HG03103 (cell line): ENCODE results near the gene PSMD11.
A peak's percentile ranks its signal among the peaks of the same experiment; 100 is the strongest.
"Not testable (repeated sequence)": the region's sequence is repeated elsewhere in the genome, so short reads cannot be mapped to it uniquely, and the experiment has no call there.

ENCODE experiments used
- ATAC-seq: cut with Tn5 transposase; IDR thresholded peaks from one replicate; pipeline ENCODE4 v1.9.1; 2021; ENCODE audit warnings: low read depth; ENCODE audit not compliant: unreplicated experiment

The PSMD11 gene

GRCh38 chr17:32444301-32445073 lies at the start of gene PSMD11:
Gene PSMD11, plus strand, starts transcription at chr17:32444510. Its CDS starts 14 bp downstream, at chr17:32444524.
- peak; percentile 81 for ATAC-seq

GRCh38 chr17:32396343-32396742 lies 48.0 kb upstream of the PSMD11 start:
- no peak for ATAC-seq

- no peak for ATAC-seq
These were observed 45.4 kb upstream of the PSMD11 start for GRCh38 chr17:32398946-32399345.

- not testable (repeated sequence) for ATAC-seq
These were observed 34.2 kb upstream of the PSMD11 start for GRCh38 chr17:32410085-32410484.

- no peak for ATAC-seq
These were observed 17.4 kb upstream of the PSMD11 start for GRCh38 chr17:32426894-32427293.

GRCh38 chr17:32429598-32429997 lies 14.7 kb upstream of the PSMD11 start:
- ATAC-seq = no peak

GRCh38 chr17:32440722-32441121 lies 3.6 kb upstream of the PSMD11 start:
- no peak for ATAC-seq

GRCh38 chr17:32441886-32442285 lies 2.4 kb upstream of the PSMD11 start:
- ATAC-seq = no peak

- ATAC-seq = no peak
These were observed 446 bp upstream of the PSMD11 start for GRCh38 chr17:32443827-32444300.

- no peak for ATAC-seq
These were observed 735 bp downstream of the PSMD11 start for GRCh38 chr17:32445074-32445415.

- no peak for ATAC-seq
These were observed 1.2 kb downstream of the PSMD11 start for GRCh38 chr17:32445497-32445896.

GRCh38 chr17:32445971-32446370 lies 1.7 kb downstream of the PSMD11 start:
- no peak for ATAC-seq

- ATAC-seq = no peak
These were observed 2.6 kb downstream of the PSMD11 start for GRCh38 chr17:32446949-32447348.

GRCh38 chr17:32449963-32450362 lies 5.7 kb downstream of the PSMD11 start:
- ATAC-seq = no peak

- ATAC-seq = not testable (repeated sequence)
These were observed 6.1 kb downstream of the PSMD11 start for GRCh38 chr17:32450379-32450778.

- ATAC-seq = no peak
These were observed 7.6 kb downstream of the PSMD11 start for GRCh38 chr17:32451879-32452278.

GRCh38 chr17:32452281-32452680 lies 8.0 kb downstream of the PSMD11 start:
- ATAC-seq = no peak

GRCh38 chr17:32453370-32453769 lies 9.1 kb downstream of the PSMD11 start:
- ATAC-seq = no peak

GRCh38 chr17:32458371-32458770 lies 14.1 kb downstream of the PSMD11 start:
- ATAC-seq = no peak

- no peak for ATAC-seq
These were observed 15.7 kb downstream of the PSMD11 start for GRCh38 chr17:32460054-32460453.

- no peak for ATAC-seq
These were observed 17.2 kb downstream of the PSMD11 start for GRCh38 chr17:32461498-32461852.

GRCh38 chr17:32461853-32462617 lies 17.7 kb downstream of the PSMD11 start:
- ATAC-seq = no peak
